MM.1S (cell line): ENCODE measurements around the gene CHI3L1.

Experiments
- DNase-seq: peaks from one replicate; pipeline ENCODE4 v3.0.0-alpha.2; 2015
- H2AFZ ChIP-seq: fragments of 300-600 bp; sonication (generic); 2 replicates; pipeline ENCODE4 v1.6.0; 2016; ENCODE audit warnings: antibody characterized with exemption, low read length
- H3F3A ChIP-seq: fragments of 300-600 bp; sonication (generic); 2 replicates; pipeline ENCODE4 v1.6.1; 2016; ENCODE audit warnings: mild to moderate bottlenecking, antibody characterized with exemption, low read length, moderate library complexity, mixed read lengths; ENCODE audit not compliant: insufficient read depth
- H3K27ac ChIP-seq: fragments of 300-600 bp; sonication (generic); 2 replicates; pipeline ENCODE4 v1.5.1; 2016; ENCODE audit warnings: mild to moderate bottlenecking, low read length
- H3K27me3 ChIP-seq: fragments of 300-600 bp; sonication (generic); replicated peaks from 2 replicates; pipeline ENCODE4 v1.6.0; 2016; ENCODE audit warnings: low read length; ENCODE audit not compliant: insufficient read depth
- H3K36me3 ChIP-seq: fragments of 300-600 bp; sonication (generic); replicated peaks from 2 replicates; pipeline ENCODE4 v1.6.1; 2016; ENCODE audit warnings: mild to moderate bottlenecking, low read length, mixed read lengths; ENCODE audit not compliant: insufficient read depth
- H3K4me1 ChIP-seq: fragments of 300-600 bp; sonication (generic); 2 replicates; pipeline ENCODE4 v1.6.1; 2016; ENCODE audit warnings: low read length, mixed read lengths
- H3K4me2 ChIP-seq: fragments of 300-600 bp; sonication (generic); 2 replicates; pipeline ENCODE4 v1.6.0; 2016; ENCODE audit warnings: low read depth, low read length
- H3K4me3 ChIP-seq: fragments of 300-600 bp; sonication (generic); 2 replicates; pipeline ENCODE4 v1.5.1; 2016; ENCODE audit warnings: low read length, mixed read lengths
- H3K79me2 ChIP-seq: fragments of 300-600 bp; sonication (generic); 2 replicates; pipeline ENCODE4 v1.6.1; 2016; ENCODE audit warnings: mixed run types, low read length, mixed read lengths
- H3K9ac ChIP-seq: fragments of 300-600 bp; sonication (generic); 2 replicates; pipeline ENCODE4 v1.6.1; 2016; ENCODE audit warnings: low read length, mixed read lengths
- H3K9me2 ChIP-seq: fragments of 300-600 bp; sonication (generic); replicated peaks from 2 replicates; pipeline ENCODE4 v1.6.1; 2016; ENCODE audit warnings: mild to moderate bottlenecking, low read length, mixed read lengths; ENCODE audit not compliant: insufficient read depth
- H3K9me3 ChIP-seq: fragments of 300-600 bp; sonication (generic); replicated peaks from 2 replicates; pipeline ENCODE4 v1.6.1; 2016; ENCODE audit warnings: mild to moderate bottlenecking, low read length, mixed read lengths; ENCODE audit not compliant: insufficient read depth
- H4K20me1 ChIP-seq: fragments of 300-600 bp; sonication (generic); 2 replicates; pipeline ENCODE4 v1.6.1; 2016; ENCODE audit warnings: mild to moderate bottlenecking, low read length, moderate library complexity, mixed read lengths; ENCODE audit not compliant: insufficient read depth
- EZH2 ChIP-seq: fragments of 300-600 bp; sonication (generic); optimal IDR thresholded peaks from 2 replicates; pipeline ENCODE3; 2017; ENCODE audit warnings: low read depth, mild to moderate bottlenecking, antibody characterized with exemption, low read length, mixed read lengths
- EZH2phosphoT487 ChIP-seq: fragments of 300-600 bp; sonication (generic); IDR thresholded peaks from 2 replicates; pipeline ENCODE4 v1.6.1; 2018; ENCODE audit warnings: antibody characterized with exemption, low read length
- TF ChIP-seq, protein P1 (sequence below): fragments of 300-600 bp; sonication (generic); IDR thresholded peaks from 2 replicates; pipeline ENCODE4 v1.5.1; 2016; ENCODE audit warnings: antibody characterized with exemption, low read length, mixed read lengths

Gene CHI3L1

DNA sequence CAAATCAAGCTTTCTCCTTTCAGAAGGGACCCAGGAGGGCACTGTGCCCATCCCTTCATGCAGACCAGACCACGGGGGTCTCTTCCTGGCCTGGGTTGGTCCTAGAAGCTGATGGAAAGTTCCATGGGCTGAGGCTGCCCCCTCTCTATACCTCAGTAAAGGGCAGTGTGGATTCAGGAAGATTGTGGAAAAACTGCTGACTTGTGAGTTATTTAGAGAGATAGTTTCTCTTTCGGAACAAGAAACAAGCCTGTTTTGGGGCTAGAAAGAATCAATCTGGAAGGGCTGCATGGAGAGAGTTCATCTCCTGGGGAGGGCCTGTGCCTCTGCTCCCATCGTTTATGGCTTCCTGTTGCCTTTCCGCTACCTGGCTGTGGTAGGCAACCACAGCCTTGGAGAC lies 42.2 kb upstream of the CHI3L1 start:
- peak; percentile 29 for DNase-seq
- H3K4me1 ChIP-seq: peaks cover 15% of the 10 kb centered on the region
- H3K36me3 ChIP-seq: no peaks in the 10 kb centered on the region
- no peaks in the 10 kb centered on the region for H3K27me3 ChIP-seq
- H3K9ac ChIP-seq: no peak overlapping the region
- no peak overlapping the region for H3K4me3 ChIP-seq
- no peaks in the 10 kb centered on the region for H3K79me2 ChIP-seq
- no peaks in the 10 kb centered on the region for H3K9me3 ChIP-seq
- no peaks in the 10 kb centered on the region for H4K20me1 ChIP-seq
- H2AFZ ChIP-seq: peak overlapping the region; percentile 15
- no peak overlapping the region for H3K27ac ChIP-seq
- no peaks in the 10 kb centered on the region for H3F3A ChIP-seq
- TF ChIP-seq EZH2phosphoT487 (no peak), EZH2 (no peak)
- TF ChIP-seq, protein P1, sequence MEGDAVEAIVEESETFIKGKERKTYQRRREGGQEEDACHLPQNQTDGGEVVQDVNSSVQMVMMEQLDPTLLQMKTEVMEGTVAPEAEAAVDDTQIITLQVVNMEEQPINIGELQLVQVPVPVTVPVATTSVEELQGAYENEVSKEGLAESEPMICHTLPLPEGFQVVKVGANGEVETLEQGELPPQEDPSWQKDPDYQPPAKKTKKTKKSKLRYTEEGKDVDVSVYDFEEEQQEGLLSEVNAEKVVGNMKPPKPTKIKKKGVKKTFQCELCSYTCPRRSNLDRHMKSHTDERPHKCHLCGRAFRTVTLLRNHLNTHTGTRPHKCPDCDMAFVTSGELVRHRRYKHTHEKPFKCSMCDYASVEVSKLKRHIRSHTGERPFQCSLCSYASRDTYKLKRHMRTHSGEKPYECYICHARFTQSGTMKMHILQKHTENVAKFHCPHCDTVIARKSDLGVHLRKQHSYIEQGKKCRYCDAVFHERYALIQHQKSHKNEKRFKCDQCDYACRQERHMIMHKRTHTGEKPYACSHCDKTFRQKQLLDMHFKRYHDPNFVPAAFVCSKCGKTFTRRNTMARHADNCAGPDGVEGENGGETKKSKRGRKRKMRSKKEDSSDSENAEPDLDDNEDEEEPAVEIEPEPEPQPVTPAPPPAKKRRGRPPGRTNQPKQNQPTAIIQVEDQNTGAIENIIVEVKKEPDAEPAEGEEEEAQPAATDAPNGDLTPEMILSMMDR: no peak
- H3K4me2 ChIP-seq: peak overlapping the region; percentile 30
- H3K9me2 ChIP-seq: no peaks in the 10 kb centered on the region

DNA sequence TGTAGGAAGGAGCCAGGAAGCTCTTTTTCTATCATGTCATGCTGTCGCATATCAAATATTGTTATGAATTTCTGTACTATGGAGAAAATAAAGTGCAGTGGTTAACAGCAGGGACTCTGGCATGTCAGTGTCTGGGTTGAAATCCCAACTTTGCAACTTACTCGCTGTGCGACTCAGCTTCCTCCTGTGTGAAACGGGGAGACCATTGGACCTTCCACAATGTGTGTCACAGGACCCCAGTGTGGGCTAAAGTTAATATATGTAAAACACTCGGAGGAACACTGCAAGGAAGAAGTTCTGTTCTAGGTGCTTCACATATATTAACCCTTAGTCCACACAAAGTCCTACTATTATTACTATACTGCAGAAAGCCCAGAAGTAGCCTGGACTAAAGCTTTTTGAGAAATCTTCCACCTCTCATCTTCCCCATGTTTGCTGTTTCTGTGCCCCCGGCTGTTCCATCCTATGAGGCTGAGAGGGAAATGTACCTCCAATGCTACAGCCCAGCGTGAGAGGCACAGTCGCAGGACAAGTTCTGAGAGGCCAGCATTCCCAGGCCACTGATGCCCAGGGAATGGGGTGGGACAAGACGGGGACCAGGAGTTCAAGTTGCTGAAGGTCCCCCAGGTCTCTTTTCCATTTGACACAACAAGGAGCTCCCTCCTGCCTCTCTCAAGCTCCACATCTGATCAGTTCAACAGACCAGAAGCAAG lies 41.0 kb upstream of the CHI3L1 start:
- no peak for TF ChIP-seq EZH2
- TF ChIP-seq, protein P1: no peak
- no peak for TF ChIP-seq EZH2phosphoT487
- no peak for DNase-seq
- no peaks in the 10 kb centered on the region for H3K9me3 ChIP-seq
- no peaks in the 10 kb centered on the region for H3K27me3 ChIP-seq
- no peaks in the 10 kb centered on the region for H3K79me2 ChIP-seq
- H3K36me3 ChIP-seq: no peaks in the 10 kb centered on the region
- no peaks in the 10 kb centered on the region for H3F3A ChIP-seq
- H3K4me2 ChIP-seq: no peak overlapping the region
- peaks cover 15% of the 10 kb centered on the region for H3K4me1 ChIP-seq
- no peaks in the 10 kb centered on the region for H3K9me2 ChIP-seq
- no peak overlapping the region for H3K27ac ChIP-seq
- H3K9ac ChIP-seq: no peak overlapping the region
- H3K4me3 ChIP-seq: no peak overlapping the region
- no peaks in the 10 kb centered on the region for H4K20me1 ChIP-seq
- H2AFZ ChIP-seq: no peak overlapping the region

DNA sequence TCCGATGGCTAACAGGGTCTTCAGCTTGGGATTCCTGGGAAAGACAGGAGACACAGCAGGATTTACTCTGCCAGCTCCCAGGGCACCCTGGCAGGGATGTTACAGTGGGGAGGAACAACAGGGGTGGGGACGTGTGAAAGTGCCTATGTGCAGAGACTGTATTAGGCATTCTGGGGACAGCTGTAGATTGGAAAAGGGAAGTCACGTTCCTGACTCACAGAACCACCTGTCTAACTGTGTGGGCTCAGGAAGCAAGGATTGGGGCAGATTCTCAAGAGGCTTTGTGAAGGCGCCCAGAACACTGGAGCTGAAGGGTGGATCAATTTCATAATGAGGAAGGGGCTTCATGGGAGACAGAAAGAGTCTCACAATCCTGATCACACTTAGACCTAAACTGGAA lies 38.6 kb upstream of the CHI3L1 start:
- Histone ChIP-seq H3K27me3 (no peaks in the 10 kb centered on the region), H3K4me1 (peaks cover 15% of the 10 kb centered on the region), H3K9me3 (no peaks in the 10 kb centered on the region), H3K4me3 (no peak overlapping the region), H3F3A (no peaks in the 10 kb centered on the region), H4K20me1 (no peaks in the 10 kb centered on the region), H3K9me2 (no peaks in the 10 kb centered on the region), H2AFZ (no peak overlapping the region), H3K27ac (no peak overlapping the region), H3K79me2 (no peaks in the 10 kb centered on the region), H3K4me2 (no peak overlapping the region), H3K36me3 (no peaks in the 10 kb centered on the region), H3K9ac (no peak overlapping the region)
- TF ChIP-seq EZH2 (no peak), EZH2phosphoT487 (no peak)
- TF ChIP-seq, protein P1: no peak
- no peak for DNase-seq
